ENCODE measurements around the gene S100A11.
A peak's percentile ranks its signal among the peaks of the same experiment; 100 is the strongest.

S100A11 gene

DNA sequence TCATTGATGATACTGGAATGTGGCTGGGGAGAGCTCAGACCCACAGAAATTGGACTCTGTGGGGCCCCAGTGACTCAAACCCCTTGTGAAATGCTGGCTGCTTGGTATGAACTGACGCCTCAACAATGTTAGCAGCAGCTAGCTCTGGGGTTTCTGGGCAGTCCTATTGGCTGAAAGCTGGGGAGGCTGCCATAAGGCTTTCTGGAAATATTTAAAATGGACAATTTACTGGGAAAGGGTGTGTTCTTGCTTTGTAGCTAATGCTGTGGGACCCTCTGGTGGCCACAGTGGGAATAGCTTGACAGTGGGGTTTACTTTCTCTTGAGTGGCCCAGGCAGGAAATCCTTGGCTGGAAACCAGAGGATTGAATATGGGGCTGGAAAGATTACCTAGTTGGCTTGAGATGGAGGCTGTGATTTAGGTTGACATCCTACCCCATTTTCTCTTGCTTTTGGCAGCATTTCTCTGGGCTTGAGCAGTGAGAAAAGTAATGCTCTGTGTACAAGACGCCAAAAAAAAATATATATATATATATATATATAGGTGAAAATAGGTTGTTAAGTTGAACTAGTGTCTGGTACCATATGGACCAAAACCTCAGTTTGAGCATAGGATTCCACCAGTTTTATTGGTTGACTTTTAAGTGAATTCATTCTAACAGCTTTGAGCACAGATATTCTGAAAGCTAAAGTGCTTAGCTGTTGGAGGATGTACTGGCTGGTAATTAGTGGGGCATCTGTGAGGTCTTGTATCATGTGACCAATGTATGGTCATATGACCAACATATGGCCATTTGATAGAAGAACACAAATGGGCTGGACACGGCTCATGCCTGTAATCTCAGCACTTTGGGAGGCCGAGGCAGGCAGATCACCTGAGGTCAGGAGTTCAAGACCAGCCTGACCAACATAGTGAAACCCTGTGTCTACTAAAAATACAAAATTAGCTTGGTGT lies 34.9 kb downstream of the S100A11 start:
- DNase-seq (ENCODE audit: low read depth): peak; percentile 45

DNA sequence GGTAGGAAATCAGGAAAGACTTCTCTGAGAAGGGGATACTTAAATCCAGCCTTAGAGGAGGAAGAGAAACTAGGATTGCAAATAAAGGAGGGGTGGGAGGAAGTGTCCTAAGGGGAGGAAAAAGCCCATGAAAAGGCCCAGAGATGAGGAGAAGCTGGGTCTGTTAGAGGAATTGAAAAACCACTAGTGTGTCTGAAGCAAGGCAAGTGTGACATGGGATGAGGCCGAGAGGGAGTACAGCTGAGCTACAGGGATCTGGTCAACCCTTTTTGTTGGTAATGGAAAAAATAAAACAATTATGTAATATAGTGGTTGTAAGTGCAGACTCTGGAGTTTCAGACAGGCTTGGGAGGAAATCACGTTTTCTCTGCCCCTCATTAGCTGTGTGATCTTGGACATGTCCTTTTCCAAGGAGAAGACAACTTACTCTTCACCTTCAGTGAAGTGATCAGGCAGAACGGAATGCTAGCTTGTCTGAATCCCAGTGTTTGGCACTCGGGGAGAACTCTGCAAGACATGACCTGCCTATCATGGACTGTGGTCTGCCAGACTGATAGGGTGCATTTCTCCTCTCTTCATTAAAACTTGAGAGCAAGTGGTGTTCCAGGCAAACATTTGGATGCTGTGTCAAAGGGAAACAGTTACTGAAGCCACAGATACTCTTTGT lies 35.7 kb downstream of the S100A11 start:
- DNase-seq (ENCODE audit: low read depth): no peak

DNA sequence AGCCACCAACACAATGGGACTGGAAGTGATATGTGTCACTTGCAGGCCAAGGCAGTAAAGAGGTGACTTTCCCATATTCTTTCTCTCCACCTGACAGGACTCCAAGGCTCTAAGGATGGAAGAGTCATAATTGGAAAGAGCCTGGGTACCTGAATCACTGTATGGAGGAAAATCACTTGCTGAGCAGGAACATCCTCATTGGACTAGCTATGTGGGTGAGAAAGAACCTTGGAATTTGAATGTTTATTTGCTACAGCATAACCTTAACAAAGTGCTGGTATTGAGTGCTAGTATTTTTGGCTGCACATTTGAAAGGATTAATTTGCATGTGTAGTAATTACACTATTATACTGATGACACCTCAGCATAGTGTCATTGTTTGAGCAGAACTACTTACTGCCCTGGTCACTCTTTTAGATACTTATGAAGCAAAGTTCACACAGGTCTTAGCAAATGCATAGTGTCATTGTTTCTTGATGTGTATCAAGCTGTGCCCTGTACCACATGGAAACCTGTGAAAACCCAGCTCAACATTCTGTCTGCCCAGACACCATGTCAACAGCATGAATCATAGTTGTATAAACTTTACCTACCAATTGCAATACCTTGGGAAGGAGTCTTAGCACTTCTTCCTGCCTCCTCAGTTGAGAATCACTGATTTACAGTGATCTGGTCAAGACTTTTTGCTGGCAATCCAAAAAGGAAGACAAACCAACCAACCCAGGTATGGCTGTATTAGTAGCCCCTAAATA lies 38.0 kb downstream of the S100A11 start:
- DNase-seq (ENCODE audit: low read depth): no peak

DNA sequence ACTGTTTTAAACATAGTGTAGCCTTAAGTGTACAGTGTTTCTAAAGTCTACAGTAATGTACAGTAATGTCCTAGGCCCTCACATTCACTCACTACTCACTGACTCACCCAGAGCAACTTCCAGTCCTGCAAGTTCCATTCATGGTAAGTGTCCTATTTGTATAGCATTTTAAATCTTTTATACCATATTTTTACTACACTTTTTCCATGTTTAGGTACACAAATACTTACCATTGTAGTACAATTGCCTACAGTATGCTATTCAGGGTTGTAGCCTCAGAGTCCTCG lies 39.6 kb downstream of the S100A11 start:
- DNase-seq (ENCODE audit: low read depth): no peak

- no peak for DNase-seq (ENCODE audit: low read depth)
Measured at GRCh38 chr1:151995774-151996173, 41.0 kb downstream of the S100A11 start.

DNA sequence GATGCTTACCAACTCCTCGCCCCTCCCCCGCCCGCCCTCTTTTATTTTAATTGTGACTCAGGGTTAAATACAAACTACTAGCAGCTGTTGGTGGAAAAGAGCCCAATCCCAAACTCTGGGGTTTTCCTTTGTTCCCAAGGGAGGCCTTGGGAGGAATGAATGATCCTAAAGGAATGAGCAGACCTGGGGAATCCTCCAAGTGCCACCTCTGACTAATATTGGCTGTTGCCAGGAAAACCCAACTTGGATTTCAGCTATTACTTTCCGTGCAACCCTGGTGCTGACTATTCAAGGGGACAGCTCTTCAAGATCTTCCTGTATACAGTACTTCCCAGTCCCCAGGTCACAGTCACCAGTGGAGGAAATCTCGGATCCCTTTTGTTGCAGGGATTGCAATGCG lies 41.8 kb downstream of the S100A11 start:
- DNase-seq (ENCODE audit: low read depth): no peak

DNA sequence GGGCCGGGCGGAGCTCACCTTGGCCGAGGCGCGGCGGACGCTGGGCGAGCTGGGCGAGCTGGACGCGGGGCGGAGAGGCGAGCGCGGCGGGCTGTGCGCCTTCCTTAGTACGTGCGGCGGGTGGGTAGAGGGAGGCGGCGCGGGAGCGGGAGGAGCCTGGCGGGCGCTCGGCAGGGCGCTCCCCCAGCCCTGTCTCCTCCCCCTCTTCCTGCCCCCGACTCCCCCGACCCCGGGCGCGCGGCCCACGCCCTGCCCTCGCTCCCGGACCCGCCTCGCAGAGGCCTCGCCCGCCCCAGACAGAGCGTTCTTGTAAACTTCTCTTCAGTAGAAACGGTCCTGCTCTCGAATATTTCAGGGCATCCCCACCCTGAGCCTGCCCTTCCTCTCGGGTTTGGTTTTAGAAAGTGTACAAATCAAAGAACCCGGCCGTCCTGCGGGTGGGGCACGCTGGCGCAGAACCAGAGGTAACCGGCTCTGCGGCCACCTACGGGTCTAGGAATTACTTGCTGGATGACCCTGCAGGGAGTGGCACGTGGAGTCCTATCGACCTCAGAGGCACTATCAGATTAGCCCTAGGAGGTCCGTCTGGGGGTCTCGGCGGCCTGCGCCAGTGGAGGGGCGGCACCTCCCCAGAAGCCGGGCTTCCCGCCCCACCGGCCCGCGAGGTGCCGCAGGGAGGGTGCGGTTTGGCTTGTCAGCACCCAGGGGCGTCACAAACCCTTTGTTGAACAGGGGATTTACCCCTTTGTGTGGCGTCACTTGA lies 42.9 kb downstream of the S100A11 start, which contains the start of gene S100A10:
TSS of gene S100A10 (minus strand) at position 126 of the 763 bp plus-strand sequence. CDS start 7,629 bp downstream, outside the sequence.
- peak; percentile 47 for DNase-seq (ENCODE audit: low read depth)

DNA sequence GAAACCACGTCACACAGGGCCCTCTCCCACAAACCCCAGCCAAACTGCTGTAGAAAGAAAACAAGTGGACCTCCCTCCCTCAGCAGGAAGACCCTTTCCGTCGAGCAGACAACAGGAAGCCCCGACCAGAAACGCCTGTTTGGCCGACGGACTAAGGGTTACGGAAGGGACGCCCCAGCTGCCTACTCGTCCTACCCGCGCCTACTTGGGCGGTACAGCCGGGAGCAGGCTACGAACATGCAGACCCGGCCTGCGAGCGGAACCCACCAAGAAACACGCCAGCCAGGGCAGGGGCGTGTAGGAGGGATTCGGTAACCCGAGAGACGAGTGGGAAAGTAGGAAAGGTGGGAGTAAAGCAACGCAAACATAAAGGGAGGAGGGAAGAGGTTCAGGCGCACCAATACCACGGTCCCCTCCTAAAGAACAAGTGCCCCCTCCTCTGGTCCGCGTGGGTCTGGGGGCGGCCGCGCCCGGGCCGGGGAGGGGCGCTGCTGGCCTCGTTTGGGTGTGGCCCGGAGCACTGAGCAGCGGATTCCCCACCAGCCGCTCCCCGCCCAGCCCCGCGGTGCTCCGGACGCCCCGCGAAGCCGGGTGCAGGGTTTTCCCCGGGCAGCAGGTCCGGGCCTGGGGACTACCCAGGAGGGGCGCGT lies 43.6 kb downstream of the S100A11 start:
- DNase-seq (ENCODE audit: low read depth): peak; percentile 52

DNA sequence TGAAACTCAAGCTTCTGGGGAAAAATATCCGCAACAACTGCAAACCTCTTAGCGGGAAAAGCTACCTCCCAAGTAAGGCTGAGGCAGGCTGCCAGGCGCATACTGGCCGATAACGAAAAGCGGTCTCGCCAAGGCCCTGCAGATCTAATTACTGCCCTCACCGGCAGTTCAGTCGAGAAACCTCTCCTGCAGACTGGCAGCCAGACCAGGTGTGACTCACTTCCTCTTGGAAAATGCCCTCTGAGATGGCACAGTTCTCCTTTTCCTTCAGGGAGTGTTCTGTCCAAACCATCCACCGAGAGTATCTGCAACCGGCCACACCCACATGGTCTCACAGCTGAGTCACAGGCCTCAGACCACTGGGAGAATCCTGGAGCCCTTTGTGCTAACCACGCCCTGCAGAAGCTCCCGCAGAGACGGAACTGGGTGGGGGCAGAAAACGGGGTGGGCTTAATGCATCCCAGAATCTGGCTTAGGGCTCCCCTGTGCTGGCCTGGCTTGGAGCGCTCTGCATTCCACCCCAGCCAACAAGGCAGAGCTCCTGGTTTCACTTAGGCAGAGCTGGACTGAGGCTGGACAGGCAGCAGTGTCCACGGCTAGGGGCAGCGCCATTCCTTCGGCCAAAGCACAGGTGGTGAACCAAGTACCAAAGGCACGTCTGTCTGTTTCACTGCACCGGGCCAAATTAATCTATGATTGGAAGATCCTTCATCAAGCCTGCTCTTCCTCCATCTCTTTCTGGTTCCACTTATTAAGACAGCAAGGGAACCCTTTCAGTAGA lies 44.3 kb downstream of the S100A11 start:
- peak; percentile 42 for DNase-seq (ENCODE audit: low read depth)

DNA sequence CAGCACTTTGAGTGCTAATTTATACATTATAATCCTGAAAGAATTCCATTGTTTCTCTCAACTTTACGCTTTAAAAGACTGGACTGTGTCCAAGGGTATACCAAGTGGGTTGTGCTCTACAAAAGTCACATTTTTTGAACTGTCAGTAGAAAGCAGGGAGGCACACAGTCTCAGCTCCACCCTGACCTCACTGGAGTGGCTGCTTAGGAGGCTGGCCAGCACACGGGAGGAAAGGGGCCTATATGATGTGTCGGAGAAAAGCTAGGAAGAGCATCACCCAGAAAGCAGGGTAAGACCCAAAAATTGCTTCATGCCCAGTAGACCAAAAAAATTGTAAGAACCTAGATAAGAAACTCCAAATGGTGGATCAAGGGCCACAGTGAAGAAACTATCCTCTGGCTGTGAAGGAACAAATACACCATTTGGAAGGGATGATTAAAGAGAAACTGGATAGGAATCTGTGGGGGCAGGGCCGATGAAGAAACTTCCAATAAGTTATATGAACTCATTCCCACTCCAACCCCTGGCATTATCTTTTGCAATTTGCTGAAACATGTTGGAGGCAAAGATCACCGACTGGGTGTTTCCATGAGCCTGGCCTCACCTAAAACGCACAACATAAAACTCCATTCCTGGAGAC lies 45.0 kb downstream of the S100A11 start:
- DNase-seq (ENCODE audit: low read depth): no peak

DNA sequence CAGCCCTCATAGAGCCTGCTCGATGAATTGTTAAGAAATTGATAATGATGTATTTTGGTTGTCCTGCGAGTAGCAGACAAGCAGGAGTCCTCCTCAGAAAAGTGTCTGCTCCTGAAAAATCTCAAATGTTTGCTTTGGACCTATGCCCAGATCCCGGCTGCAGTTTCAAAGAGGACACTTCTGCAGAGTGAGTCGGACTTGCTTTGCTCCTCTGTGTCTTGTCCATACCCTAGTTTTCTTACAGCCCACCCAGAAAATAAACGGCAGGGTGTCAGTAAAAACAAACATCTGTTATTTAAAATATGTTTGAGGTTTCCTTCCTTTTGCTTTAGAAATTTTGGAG lies 46.0 kb downstream of the S100A11 start:
- DNase-seq (ENCODE audit: low read depth): no peak

GRCh38 chr1:151990058-151990855 lies 46.5 kb downstream of the S100A11 start:
- DNase-seq (ENCODE audit: low read depth): no peak

GRCh38 chr1:151989211-151989862 lies 47.5 kb downstream of the S100A11 start:
- DNase-seq (ENCODE audit: low read depth): no peak

DNA sequence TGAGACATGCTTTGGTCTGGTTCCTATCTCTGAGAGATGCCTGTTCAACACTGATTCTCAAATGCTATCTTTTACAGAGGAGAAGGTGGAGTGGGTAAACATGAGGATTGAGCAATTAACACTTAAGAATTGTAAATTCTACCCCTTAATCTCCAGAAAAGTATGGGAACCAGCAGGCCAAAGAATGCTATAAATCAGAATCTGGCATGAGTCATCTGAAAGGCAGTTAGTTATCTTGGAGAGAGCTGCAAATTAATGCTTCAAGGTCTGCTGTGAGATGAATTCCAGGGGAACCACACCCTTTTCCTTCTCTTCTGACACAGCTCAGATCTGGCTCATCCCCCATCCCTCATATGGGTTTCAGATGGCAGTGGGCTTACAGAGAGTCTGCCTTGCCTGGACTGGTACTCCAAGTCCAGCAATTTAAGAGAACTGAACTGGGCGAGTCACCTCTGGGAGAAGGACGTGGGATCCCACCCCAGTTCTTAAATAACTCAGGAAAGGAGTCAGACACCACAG lies 48.3 kb downstream of the S100A11 start:
- no peak for DNase-seq (ENCODE audit: low read depth)

GRCh38 chr1:151986501-151987190 lies 50.2 kb downstream of the S100A11 start:
- no peak for DNase-seq (ENCODE audit: low read depth)

- DNase-seq (ENCODE audit: low read depth): no peak
Measured at GRCh38 chr1:151985768-151986167, 51.0 kb downstream of the S100A11 start.

GRCh38 chr1:151985270-151985669 lies 51.5 kb downstream of the S100A11 start:
- DNase-seq (ENCODE audit: low read depth): no peak

All from CMK (cell line).